ENCODE data around the gene LRRC38. TPM values are rescaled to one million over a fixed set of nuclear protein-coding genes. Genes with fewer than 3 reads are reported as not detected.

The LRRC38 gene
- total and polyA plus RNA-seq, 2 donors from 2014 or later, result not detected

GRCh38 chr1:13492711-13493110, 21.1 kb downstream of the LRRC38 start:
- FAIRE-seq (no peak), DNase-seq (peak in 1 of 5 donors; percentile 8)
- intact Hi-C loops (cut with DNase I), result no loop called here
- H3K27me3 ChIP-seq (ENCODE audit: control insufficient read depth, insufficient read depth, low read length), result no peaks in the 10 kb centered on the region
- no peak for TF ChIP-seq CTCF (IDR thresholded peaks at IDR 0.05; ENCODE audit: borderline replicate concordance, extremely low read depth, insufficient read depth)
- H3K27ac ChIP-seq (ENCODE audit: low read depth in 2 of 2, low read length in 2 of 2), result no peak overlapping the region
- no peak overlapping the region for H3K4me3 ChIP-seq (ENCODE audit: low read length in 3 of 3)
- no peaks in the 10 kb centered on the region for H3K9me3 ChIP-seq (ENCODE audit: control insufficient read depth in 2 of 3, insufficient read depth in 1 of 3, low read length in 3 of 3)
- no peak overlapping the region for H3K9ac ChIP-seq (ENCODE audit: low read length in 3 of 3)
- H3K4me1 ChIP-seq (ENCODE audit: control insufficient read depth in 2 of 3, insufficient read depth in 2 of 3, low read depth in 1 of 3, low read length in 3 of 3), result no peaks in the 10 kb centered on the region
- no peaks in the 10 kb centered on the region for H3K36me3 ChIP-seq (ENCODE audit: control insufficient read depth in 2 of 3, insufficient read depth in 3 of 3, low read length in 3 of 3)

- intact Hi-C loops (cut with DNase I), result no loop called here
- no peak overlapping the region for H3K9ac ChIP-seq (ENCODE audit: low read length in 3 of 3)
These were observed 25.8 kb downstream of the LRRC38 start for GRCh38 chr1:13487957-13488356.

GRCh38 chr1:13487143-13487868, 26.5 kb downstream of the LRRC38 start:
- Histone ChIP-seq H3K9me3 (ENCODE audit: control insufficient read depth in 2 of 3, insufficient read depth in 1 of 3, low read length in 3 of 3) (no peaks in the 10 kb centered on the region), H3K4me3 (ENCODE audit: low read length in 3 of 3) (no peak overlapping the region), H3K4me1 (ENCODE audit: control insufficient read depth in 2 of 3, insufficient read depth in 2 of 3, low read depth in 1 of 3, low read length in 3 of 3) (no peaks in the 10 kb centered on the region), H3K36me3 (ENCODE audit: control insufficient read depth in 2 of 3, insufficient read depth in 3 of 3, low read length in 3 of 3) (no peaks in the 10 kb centered on the region), H3K27ac (ENCODE audit: low read depth in 2 of 2, low read length in 2 of 2) (no peak overlapping the region), H3K27me3 (ENCODE audit: control insufficient read depth, insufficient read depth, low read length) (no peaks in the 10 kb centered on the region), H3K9ac (ENCODE audit: low read length in 3 of 3) (no peak overlapping the region)
- intact Hi-C loops (cut with DNase I), result no loop called here
- DNase-seq (peak in 2 of 5 donors; percentile 27 to 48), FAIRE-seq (no peak)
- no peak for TF ChIP-seq CTCF (IDR thresholded peaks at IDR 0.05; ENCODE audit: borderline replicate concordance, extremely low read depth, insufficient read depth)

More at GRCh38 chr1:13487957-13488356, 25.8 kb downstream of the LRRC38 start:
- TF ChIP-seq CTCF (IDR thresholded peaks at IDR 0.05; ENCODE audit: borderline replicate concordance, extremely low read depth, insufficient read depth), result no peak
- H3K27me3 ChIP-seq (ENCODE audit: control insufficient read depth, insufficient read depth, low read length), result no peaks in the 10 kb centered on the region
- H3K4me3 ChIP-seq (ENCODE audit: low read length in 3 of 3), result no peak overlapping the region
- FAIRE-seq (no peak), DNase-seq (no peak)
- H3K27ac ChIP-seq (ENCODE audit: low read depth in 2 of 2, low read length in 2 of 2), result no peak overlapping the region
- no peaks in the 10 kb centered on the region for H3K9me3 ChIP-seq (ENCODE audit: control insufficient read depth in 2 of 3, insufficient read depth in 1 of 3, low read length in 3 of 3)
- no peaks in the 10 kb centered on the region for H3K4me1 ChIP-seq (ENCODE audit: control insufficient read depth in 2 of 3, insufficient read depth in 2 of 3, low read depth in 1 of 3, low read length in 3 of 3)
- H3K36me3 ChIP-seq (ENCODE audit: control insufficient read depth in 2 of 3, insufficient read depth in 3 of 3, low read length in 3 of 3), result no peaks in the 10 kb centered on the region

Measured in kidney (tissue), 14 donors.